ENCODE results near the gene CST1. TPM values are rescaled to one million over a fixed set of nuclear protein-coding genes. Genes with fewer than 3 reads are reported as not detected.
"Not testable (repeated sequence)": the region's sequence is repeated elsewhere in the genome, so short reads cannot be mapped to it uniquely, and the experiment has no call there.

The CST1 gene
- total RNA-seq, 1 experiment from 2014 or later: 1.7 TPM

GRCh38 chr20:23748975-23749374, 1.8 kb downstream of the CST1 start:
- H3K36me3 Mint-ChIP-seq (ENCODE audit: insufficient read depth in 1 of 3, low read depth in 3 of 3); H3K14ac ChIP-seq (ENCODE audit: insufficient read depth, low read length); H3K27me3 ChIP-seq (ENCODE audit: insufficient read depth, low read length); H3K27ac Mint-ChIP-seq; H4K5ac ChIP-seq (ENCODE audit: insufficient read length, low read depth, low read length); H3K18ac ChIP-seq (ENCODE audit: insufficient read length, low read depth, low read length); H3K27ac ChIP-seq (ENCODE audit: insufficient read length, low read depth, low read length); H3K9me3 Mint-ChIP-seq; H3K79me2 ChIP-seq (ENCODE audit: insufficient read depth, low read length); H2BK5ac ChIP-seq (ENCODE audit: insufficient read length, low read length); H3K79me1 ChIP-seq (ENCODE audit: insufficient read depth, low read depth, low read length, poor library complexity, severe bottlenecking); H3K4me2 ChIP-seq (ENCODE audit: insufficient read depth, insufficient read length, low read length); H3K4me1 ChIP-seq (ENCODE audit: insufficient read depth, low read length); H2AK5ac ChIP-seq (ENCODE audit: insufficient read length, low read length); H2BK120ac ChIP-seq (ENCODE audit: low read depth, low read length, poor library complexity, severe bottlenecking); H3K4me3 Mint-ChIP-seq; DNase-seq; H3K9me3 ChIP-seq (ENCODE audit: control insufficient read depth, low read depth, low read length); H3K4ac ChIP-seq (ENCODE audit: low read depth, low read length); H2BK20ac ChIP-seq (ENCODE audit: low read depth, low read length, poor library complexity, severe bottlenecking); H3K23ac ChIP-seq (ENCODE audit: insufficient read length, low read depth, low read length); H3K56ac ChIP-seq (ENCODE audit: insufficient read length, low read depth, low read length); H2AFZ ChIP-seq (ENCODE audit: low read length); H4K8ac ChIP-seq (replicated peaks; ENCODE audit: insufficient read length, low read depth, low read length); H3K9ac ChIP-seq (ENCODE audit: extremely low read depth, insufficient read length, low read length); H3K23me2 ChIP-seq (ENCODE audit: insufficient read length, low read depth, low read length, poor library complexity, severe bottlenecking); H2BK12ac ChIP-seq (ENCODE audit: insufficient read length, low read depth, low read length); H4K91ac ChIP-seq (ENCODE audit: insufficient read length, low read depth, low read length); H4K20me1 ChIP-seq (ENCODE audit: control insufficient read depth, insufficient read depth, insufficient read length); H2BK15ac ChIP-seq (ENCODE audit: low read depth, low read length); H3T11ph ChIP-seq (ENCODE audit: low read length): not testable (repeated sequence)
- H3K27me3 Mint-ChIP-seq (ENCODE audit: low read depth): peaks cover 88% of the 10 kb centered on the region
- TF ChIP-seq, protein P1, sequence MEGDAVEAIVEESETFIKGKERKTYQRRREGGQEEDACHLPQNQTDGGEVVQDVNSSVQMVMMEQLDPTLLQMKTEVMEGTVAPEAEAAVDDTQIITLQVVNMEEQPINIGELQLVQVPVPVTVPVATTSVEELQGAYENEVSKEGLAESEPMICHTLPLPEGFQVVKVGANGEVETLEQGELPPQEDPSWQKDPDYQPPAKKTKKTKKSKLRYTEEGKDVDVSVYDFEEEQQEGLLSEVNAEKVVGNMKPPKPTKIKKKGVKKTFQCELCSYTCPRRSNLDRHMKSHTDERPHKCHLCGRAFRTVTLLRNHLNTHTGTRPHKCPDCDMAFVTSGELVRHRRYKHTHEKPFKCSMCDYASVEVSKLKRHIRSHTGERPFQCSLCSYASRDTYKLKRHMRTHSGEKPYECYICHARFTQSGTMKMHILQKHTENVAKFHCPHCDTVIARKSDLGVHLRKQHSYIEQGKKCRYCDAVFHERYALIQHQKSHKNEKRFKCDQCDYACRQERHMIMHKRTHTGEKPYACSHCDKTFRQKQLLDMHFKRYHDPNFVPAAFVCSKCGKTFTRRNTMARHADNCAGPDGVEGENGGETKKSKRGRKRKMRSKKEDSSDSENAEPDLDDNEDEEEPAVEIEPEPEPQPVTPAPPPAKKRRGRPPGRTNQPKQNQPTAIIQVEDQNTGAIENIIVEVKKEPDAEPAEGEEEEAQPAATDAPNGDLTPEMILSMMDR (conservative IDR thresholded peaks at IDR 0.05): peak; percentile 45; the same call in 2 of the 3 replicates
- WGBS (ENCODE audit: extremely low coverage, insufficient read length, low lambda C conversion rate): no CpG with 5 or more reads among the region's 10 CpGs
- peaks cover 18 to 19% of the 10 kb centered on the region in 2 experiments for H3K4me1 Mint-ChIP-seq

- no CpG with 5 or more reads among the region's 7 CpGs for WGBS (ENCODE audit: extremely low coverage, insufficient read length, low lambda C conversion rate)
- H3K27ac ChIP-seq (ENCODE audit: insufficient read length, low read depth, low read length); H3K9me3 Mint-ChIP-seq; H3K4me3 Mint-ChIP-seq; DNase-seq; H3K4me1 ChIP-seq (ENCODE audit: insufficient read depth, low read length); H2BK15ac ChIP-seq (ENCODE audit: low read depth, low read length); H3K56ac ChIP-seq (ENCODE audit: insufficient read length, low read depth, low read length); H3K18ac ChIP-seq (ENCODE audit: insufficient read length, low read depth, low read length); H2AFZ ChIP-seq (ENCODE audit: low read length); H4K8ac ChIP-seq (replicated peaks; ENCODE audit: insufficient read length, low read depth, low read length); H2BK12ac ChIP-seq (ENCODE audit: insufficient read length, low read depth, low read length); H3K9ac ChIP-seq (ENCODE audit: extremely low read depth, insufficient read length, low read length); H4K5ac ChIP-seq (ENCODE audit: insufficient read length, low read depth, low read length); H2AK5ac ChIP-seq (ENCODE audit: insufficient read length, low read length); H3K79me1 ChIP-seq (ENCODE audit: insufficient read depth, low read depth, low read length, poor library complexity, severe bottlenecking); H3K14ac ChIP-seq (ENCODE audit: insufficient read depth, low read length); H3K27me3 ChIP-seq (ENCODE audit: insufficient read depth, low read length); H2BK20ac ChIP-seq (ENCODE audit: low read depth, low read length, poor library complexity, severe bottlenecking); H2BK5ac ChIP-seq (ENCODE audit: insufficient read length, low read length); H3K36me3 Mint-ChIP-seq (ENCODE audit: insufficient read depth in 1 of 3, low read depth in 3 of 3); H3K4me2 ChIP-seq (ENCODE audit: insufficient read depth, insufficient read length, low read length); H3K79me2 ChIP-seq (ENCODE audit: insufficient read depth, low read length); H4K91ac ChIP-seq (ENCODE audit: insufficient read length, low read depth, low read length); H3K23me2 ChIP-seq (ENCODE audit: insufficient read length, low read depth, low read length, poor library complexity, severe bottlenecking); H3K4ac ChIP-seq (ENCODE audit: low read depth, low read length); H2BK120ac ChIP-seq (ENCODE audit: low read depth, low read length, poor library complexity, severe bottlenecking); H4K20me1 ChIP-seq (ENCODE audit: control insufficient read depth, insufficient read depth, insufficient read length); H3K9me3 ChIP-seq (ENCODE audit: control insufficient read depth, low read depth, low read length); H3K23ac ChIP-seq (ENCODE audit: insufficient read length, low read depth, low read length); H3T11ph ChIP-seq (ENCODE audit: low read length): not testable (repeated sequence)
- H3K4me1 Mint-ChIP-seq: peaks cover 16 to 17% of the 10 kb centered on the region in 2 experiments
- peaks cover 75% of the 10 kb centered on the region for H3K27me3 Mint-ChIP-seq (ENCODE audit: low read depth)
- H3K27ac Mint-ChIP-seq: peak overlapping the region in 1 of 3 experiments; percentile 57; a peak in 1 of 7 replicates
Measured at GRCh38 chr20:23747551-23747950, 3.2 kb downstream of the CST1 start.
